Measurements from ENCODE around the gene GDF7.
A peak's percentile ranks its signal among the peaks of the same experiment; 100 is the strongest.

GRCh38 chr2:20682167-20682920 lies 15.4 kb downstream of the GDF7 start:
- peak; percentile 43 for TF ChIP-seq CTCF (IDR thresholded peaks at IDR 0.05; ENCODE audit: low read depth, low read length)
- TF ChIP-seq POLR2A (IDR thresholded peaks at IDR 0.05; ENCODE audit: extremely low read depth, insufficient read length) = no peak
- TF ChIP-seq MAX (IDR thresholded peaks at IDR 0.05; ENCODE audit: low read depth, low read length) = no peak

Data from NB4 (cell line).